T-helper 22 cell (primary cell): ENCODE measurements around the gene ACVR1C.
"Not testable (repeated sequence)": the region's sequence is repeated elsewhere in the genome, so short reads cannot be mapped to it uniquely, and the experiment has no call there.

Experiments
- DNase-seq: peaks from one replicate; pipeline ENCODE4 v3.0.0-alpha.2; 2020; ENCODE audit warnings: low read depth

Gene ACVR1C

DNA sequence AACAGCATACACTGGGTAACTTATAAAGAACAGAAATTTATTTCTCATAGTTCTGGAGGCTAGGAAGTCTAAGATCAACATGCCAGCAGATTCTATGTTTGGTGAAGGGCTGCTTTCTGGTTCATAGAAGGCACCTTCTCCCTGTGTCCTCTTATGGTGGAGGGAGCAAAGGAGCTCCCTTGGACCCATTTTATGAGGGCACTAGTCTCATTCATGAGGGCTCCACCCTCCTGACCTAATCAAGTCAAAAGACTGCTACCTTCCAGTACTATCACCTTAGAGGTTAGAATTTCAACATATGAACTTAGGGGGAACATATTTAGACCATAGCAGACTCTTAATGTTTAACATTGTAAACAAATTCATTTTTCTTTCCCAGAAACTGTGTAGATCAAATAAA, 54.5 kb downstream of the ACVR1C start:
- no peak for DNase-seq

DNA sequence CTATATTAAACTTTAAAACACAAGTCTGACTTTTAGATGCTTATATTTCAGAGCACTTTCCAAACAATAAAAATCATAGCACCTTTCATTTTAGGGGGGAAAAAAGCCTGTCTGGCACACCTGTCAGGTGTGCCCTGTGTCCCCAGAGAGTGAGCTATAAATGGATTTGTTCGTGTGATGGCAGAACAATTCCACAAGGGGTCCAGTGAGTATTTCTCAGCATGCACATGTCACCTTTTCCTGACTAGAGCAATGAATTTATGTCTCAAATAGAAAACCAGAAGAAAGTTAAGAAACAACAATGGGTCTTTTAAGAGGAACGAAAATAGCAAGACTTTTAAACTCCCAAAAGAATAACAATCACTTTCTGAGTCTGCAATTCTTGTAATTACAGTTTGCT, 55.9 kb downstream of the ACVR1C start:
- no peak for DNase-seq

DNA sequence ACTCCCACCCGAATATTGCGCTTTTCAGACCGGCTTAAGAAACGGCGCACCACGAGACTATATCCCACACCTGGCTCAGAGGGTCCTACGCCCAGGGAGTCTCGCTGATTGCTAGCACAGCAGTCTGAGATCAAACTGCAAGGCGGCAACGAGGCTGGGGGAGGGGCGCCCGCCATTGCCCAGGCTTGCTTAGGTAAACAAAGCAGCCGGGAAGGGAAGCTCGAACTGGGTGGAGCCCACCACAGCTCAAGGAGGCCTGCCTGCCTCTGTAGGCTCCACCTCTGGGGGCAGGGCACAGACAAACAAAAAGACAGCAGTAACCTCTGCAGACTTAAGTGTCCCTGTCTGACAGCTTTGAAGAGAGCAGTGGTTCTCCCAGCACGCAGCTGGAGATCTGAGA, 62.0 kb downstream of the ACVR1C start:
- not testable (repeated sequence) for DNase-seq

GRCh38 chr2:157566113-157566512, 62.6 kb downstream of the ACVR1C start:
- not testable (repeated sequence) for DNase-seq

- no peak for DNase-seq
Observed at GRCh38 chr2:157565550-157565949, 63.1 kb downstream of the ACVR1C start.

GRCh38 chr2:157559890-157560289, 68.8 kb downstream of the ACVR1C start:
- no peak for DNase-seq

- DNase-seq = no peak
Observed at GRCh38 chr2:157559461-157559860, 69.2 kb downstream of the ACVR1C start.

DNA sequence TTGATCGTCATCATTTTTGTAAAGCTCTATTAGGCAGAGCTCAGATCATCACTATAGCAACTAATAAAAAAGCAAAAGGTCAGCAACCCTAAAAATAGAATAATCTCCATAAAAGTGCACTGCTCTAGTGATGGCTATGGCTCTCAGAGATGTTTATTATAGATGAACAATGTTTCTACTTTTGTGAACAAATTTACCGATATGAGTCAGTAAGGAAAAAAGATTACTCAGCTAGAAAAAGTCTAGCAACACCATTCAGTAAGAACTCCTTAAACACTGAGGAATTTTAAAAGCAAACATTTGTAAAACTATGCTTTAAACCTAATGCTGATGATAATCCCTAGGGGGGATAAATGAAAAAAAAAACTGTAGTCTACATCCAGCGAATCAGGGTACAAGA, 69.6 kb downstream of the ACVR1C start:
- no peak for DNase-seq

DNA sequence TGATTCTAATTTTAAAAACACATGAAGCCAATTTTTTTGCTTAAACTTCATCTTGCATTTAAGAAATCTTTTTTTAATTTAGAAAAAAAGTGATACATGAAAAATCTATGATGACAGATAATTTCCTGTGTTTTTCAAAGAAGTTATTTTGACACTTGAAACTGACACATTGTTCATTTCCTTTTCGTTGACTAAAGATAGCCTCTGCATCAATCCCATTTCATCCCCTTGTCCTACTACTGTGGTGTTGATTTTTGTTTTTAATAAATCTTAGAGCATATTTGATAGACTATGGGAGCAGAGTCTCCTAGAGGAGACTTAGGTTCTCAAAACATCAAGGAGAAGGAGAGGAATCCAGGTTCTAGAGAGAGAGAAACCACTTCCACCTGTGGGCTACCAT, 70.9 kb downstream of the ACVR1C start:
- no peak for DNase-seq

GRCh38 chr2:157540102-157540501, 88.6 kb downstream of the ACVR1C start:
- no peak for DNase-seq

DNA sequence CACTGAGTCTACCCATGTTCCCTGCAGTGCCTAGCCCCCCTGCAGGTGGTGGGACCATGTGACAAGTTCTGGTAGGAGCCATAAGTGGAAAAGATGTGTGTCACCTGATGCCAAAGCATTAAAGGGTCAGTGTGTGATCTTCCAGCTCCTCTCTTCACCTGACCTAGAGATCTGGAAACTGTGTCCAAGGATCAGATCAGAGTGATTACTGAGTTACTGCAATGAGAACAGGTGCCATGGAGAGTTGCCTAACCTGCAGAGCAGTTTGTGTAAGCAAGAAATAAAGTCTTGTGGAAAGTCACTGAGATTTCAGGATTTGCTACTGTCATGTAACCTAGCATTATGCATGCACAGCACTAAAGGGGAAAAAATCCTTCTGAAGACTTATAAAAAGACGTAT, 90.6 kb downstream of the ACVR1C start:
- DNase-seq = no peak

DNA sequence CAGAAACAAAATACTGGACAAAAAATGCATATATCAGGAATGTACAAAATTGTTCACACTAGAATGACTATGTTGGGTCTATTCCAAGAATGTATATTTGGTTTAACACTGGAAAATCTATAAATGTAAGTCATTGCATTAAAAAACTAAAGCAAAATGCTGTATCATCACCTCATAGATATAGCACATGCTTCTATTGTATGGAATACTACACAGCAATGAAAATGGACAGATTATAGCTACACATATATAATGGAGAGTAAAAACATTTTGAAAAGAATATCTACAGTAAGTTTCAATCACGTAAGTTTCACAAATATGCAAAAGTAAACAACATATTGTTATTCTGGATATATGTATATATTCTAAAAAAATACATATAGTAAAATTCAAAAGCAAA, 91.8 kb downstream of the ACVR1C start:
- no peak for DNase-seq

DNA sequence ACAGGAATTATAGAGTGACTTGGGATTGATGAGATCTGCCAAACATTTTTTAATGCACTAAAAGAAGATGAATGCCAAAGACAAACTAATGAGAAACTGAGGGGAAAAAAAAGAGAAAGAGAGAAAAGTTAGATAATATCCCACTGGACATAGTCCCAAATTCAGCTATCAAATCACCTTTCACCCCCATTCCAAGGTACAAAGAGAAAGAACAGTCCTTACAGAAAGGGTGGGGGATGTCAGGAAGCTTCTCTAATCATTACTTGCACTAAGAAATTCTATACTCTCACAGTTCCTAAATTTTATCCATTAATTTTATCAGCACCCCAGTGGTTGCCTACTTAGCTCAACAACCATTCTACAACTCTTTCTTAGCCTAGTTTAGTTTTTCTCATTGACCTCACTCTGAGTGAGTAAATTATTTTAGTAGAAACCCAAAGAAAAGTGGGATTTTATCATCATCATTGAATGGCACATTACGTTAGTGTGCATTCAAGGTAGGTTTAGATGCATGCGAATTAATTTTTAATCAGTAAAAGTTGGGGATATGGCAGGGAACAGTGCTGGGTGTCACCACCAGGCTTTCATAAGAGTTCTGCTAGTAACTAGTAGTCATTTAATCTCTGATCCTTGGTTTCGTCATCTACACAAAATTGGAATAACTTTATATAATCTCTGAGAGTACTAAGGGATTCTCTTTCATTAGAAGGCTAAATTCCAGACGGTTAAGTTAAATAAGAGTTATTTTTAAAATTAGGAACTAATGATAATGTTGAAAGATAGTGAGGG, 99.5 kb downstream of the ACVR1C start:
- no peak for DNase-seq

DNA sequence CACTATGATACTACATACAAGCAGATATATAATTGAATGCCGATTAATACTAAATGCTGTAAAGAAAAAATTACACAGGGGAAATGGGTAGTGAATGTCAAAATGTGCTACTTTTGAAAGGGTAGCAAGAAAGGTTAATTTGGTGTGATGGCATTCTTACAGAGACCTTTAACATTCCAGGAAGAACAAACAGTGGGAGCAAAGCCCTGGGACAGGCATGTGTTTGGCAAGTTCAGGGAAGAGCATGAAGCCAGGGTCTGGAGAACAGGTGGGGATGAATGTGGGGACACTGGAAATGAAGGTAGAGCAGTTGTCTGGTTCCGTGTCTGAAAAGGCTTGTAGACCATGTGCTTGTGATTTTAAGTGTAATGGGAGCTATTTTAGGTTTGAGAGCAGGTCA, 102.6 kb downstream of the ACVR1C start:
- DNase-seq = no peak

DNA sequence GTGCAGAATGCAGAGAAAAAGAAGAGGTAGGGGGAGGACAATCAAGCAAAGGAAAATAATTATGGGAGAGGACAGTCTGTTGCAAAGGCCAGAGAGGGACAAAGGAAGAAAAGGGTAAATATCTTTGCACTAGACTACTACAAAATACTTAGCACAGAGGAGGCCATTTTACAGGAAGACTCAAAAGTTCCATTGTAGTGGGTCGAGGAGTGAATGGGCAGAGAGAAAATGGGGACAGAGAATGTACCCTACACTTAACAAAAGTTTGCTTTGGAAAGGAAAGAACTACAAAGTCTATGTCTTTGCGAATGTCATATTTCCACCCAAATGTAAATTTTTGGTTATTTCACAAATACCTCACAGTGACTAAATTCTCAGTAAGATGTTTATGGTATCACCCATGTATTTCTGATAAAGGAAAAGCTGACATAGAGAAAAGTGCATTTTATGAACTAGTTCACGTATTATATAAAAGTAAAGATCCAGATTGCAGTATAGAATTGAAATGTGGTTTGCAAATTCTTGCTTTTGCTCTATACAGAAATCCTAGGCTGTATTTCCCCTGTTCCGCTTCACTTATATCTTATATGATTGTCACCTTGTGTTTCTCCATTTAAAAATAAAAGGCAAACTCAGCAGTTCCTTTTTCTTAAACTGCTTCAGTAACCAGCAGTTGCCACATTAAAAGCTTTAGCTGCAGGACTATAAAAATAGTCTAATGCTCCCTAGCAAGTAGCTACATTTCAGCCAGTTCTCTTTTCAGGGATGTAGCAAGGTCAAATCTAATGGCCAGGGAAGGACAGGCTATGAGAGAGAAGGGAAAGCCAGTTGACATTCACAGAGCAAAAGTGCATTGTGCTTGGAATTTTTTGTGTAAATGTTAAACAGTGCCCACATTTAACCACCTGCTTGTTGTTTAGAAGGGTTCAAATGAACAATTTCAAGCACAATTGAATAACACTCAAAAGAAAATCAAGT, 105.1 kb downstream of the ACVR1C start:
- DNase-seq = no peak

- DNase-seq = not testable (repeated sequence)
Observed at GRCh38 chr2:157514966-157515365, 113.7 kb downstream of the ACVR1C start.

- DNase-seq = no peak
Observed at GRCh38 chr2:157509744-157510143, 118.9 kb downstream of the ACVR1C start.

DNA sequence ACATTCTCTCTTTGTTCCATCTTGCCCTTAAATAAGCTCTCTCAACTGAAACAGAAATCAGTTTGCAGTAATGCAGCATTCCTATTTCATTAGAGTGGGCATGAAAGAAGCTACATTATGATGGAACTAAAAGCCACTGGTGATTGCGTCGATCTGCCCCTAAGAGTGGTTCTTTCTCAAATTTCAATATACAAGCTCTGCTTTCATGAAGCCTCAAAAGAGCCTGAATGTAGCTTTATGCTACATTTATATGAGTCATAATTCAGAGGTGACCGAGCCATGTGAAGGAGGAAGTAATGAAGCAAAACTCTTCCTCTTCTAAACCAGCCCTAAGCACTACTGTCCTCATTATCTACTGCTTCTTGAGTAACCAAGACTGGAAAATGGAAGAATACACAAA, 120.0 kb downstream of the ACVR1C start:
- no peak for DNase-seq

- no peak for DNase-seq
Observed at GRCh38 chr2:157506586-157506985, 122.1 kb downstream of the ACVR1C start.

- DNase-seq = no peak
Observed at GRCh38 chr2:157504623-157505022, 124.0 kb downstream of the ACVR1C start.

DNA sequence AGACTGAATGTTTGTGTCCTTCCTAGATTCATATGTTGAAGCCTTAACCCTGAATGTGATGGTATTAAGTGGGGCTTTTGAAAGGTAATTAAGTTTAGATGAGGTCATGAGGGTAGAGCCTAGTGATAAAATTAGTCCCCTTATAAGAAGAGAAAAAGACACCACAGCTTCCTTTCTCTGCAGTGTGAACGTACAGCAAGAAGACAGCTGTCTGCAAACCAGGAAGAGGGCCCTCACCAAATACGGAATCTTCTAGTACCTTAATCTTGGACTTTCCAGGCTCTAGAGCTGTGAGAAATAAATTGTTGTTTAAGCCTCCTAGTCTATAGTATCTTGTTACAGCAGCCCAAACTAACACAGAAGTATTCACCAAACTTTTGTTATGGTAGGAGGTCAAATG, 127.6 kb downstream of the ACVR1C start:
- DNase-seq = no peak

DNA sequence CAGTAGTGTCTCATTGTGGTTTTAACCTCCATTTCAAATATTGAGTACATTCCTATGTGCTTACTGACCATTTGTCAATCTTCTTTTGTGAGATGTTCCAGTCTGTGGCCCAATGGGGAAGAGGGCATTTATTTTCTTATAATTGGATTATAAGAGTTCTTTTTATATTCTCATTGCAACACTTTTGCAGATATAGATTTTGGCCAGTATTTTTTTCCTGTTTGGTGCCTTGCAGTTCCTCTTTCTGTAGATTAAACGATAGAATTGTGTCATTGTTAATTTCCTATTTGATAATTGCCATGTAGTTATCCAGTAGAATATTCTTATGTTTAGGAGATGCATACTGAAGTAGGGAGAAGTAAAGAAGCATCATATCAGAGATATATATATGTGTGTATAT, 128.3 kb downstream of the ACVR1C start:
- no peak for DNase-seq

- DNase-seq = no peak
Observed at GRCh38 chr2:157498483-157498882, 130.2 kb downstream of the ACVR1C start.
